Psoas muscle (tissue), 8 donors: ENCODE measurements around the gene MYL12A. TPM values are rescaled to one million over a fixed set of nuclear protein-coding genes. Genes with fewer than 3 reads are reported as not detected.
A peak's percentile ranks its signal among the peaks of the same experiment; 100 is the strongest.

Experiments used
- ATAC-seq, 4 donors: fragments of 200-7000 bp; cut with Tn5 transposase; one replicate each; pipeline ENCODE4 v1.9.1; 2020; ENCODE audit warnings: moderate library complexity in 3 of 4, mild to moderate bottlenecking in 2 of 4
- DNase-seq, 2 donors: peaks; one replicate each; pipeline ENCODE4 v3.0.0-alpha.2; 2020
- H3K27ac ChIP-seq: fragments of 200-600 bp; one replicate; pipeline ENCODE4 v1.8.0; 2022
- H3K27me3 ChIP-seq, 3 donors: fragments of 200-600 bp in 1 of 3; one replicate each; pipeline versions ENCODE4 v1.6.1 to v1.8.0; 2013 to 2022; ENCODE audit warnings: low read length in 2 of 3, mild to moderate bottlenecking in 2 of 3, moderate library complexity in 1 of 3; ENCODE audit not compliant: insufficient read depth in 3 of 3
- H3K36me3 ChIP-seq, 2 donors: fragments of 200-600 bp in 1 of 2; one replicate each; pipeline versions ENCODE4 v1.6.1 to v1.8.0; 2013 to 2022; ENCODE audit warnings: low read depth in 1 of 2, mild to moderate bottlenecking in 1 of 2, moderate library complexity in 1 of 2; ENCODE audit not compliant: insufficient read depth in 1 of 2
- H3K4me1 ChIP-seq: fragments of 200-600 bp; one replicate; pipeline ENCODE4 v1.8.0; 2022
- H3K4me3 ChIP-seq: fragments of 200-600 bp; one replicate; pipeline ENCODE4 v1.8.0; 2022; ENCODE audit warnings: mild to moderate bottlenecking
- H3K9me3 ChIP-seq: fragments of 200-600 bp; one replicate; pipeline ENCODE4 v1.8.0; 2022
- CTCF ChIP-seq: fragments of 200-600 bp; IDR thresholded peaks from one replicate; pipeline ENCODE4 v1.8.0; 2022; ENCODE audit warnings: antibody characterized with exemption
- WGBS, 3 donors: extraction: QIAGEN DNeasy Blood & Tissue Kit; methylation state at CpG; one replicate each; pipeline versions ENCODE4 v1.1.6 to v1.1.7; 2013; 5-methylcytosine and 5-hydroxymethylcytosine counted together
- intact Hi-C, 2 donors: fragments of 100-400 bp; cut with DNase I; formaldehyde crosslinking; loops; one replicate each; pipeline versions ENCODE4 v1.11.0 to v1.14.2; 2022
- polyA plus RNA-seq, 3 donors: library from polyadenylated mRNA; stranded (reverse); fragments of 200-250 nt; gene quantifications; one replicate each; pipeline ENCODE4 v1.2.3, GENCODE V29; 2013
- total RNA-seq, 4 donors: library from RNA; stranded (reverse); fragmentation: NEBNext Ultra II Directional in 2 of 4; extraction: Animal tissue kit (Norgen Biotek cat#: 25700) in 2 of 4; gene quantifications; one replicate each; pipeline versions ENCODE4 v1.2.1 to v1.2.4, GENCODE V29; 2021 to 2023
- donor health status: healthy with polysubstance abuse.
- donor health status: DM: no; HTN: no; CAD: no; lungs with moderate emphysema.
- donor health status: Bipolar disorder and iron deficiency.
- donor health status: healthy.
- donor health status: DM: yes; HTN: yes; CAD: no.
- donor health status: DM: no; HTN: no; CAD: no.
- donor health status: DM: no; HTN: no; CAD: no.
- donor health status: DM: yes; HTN: yes; CAD: no.

Gene MYL12A
- total and polyA plus RNA-seq, 7 donors: 957 to 3,920 (median 1,616) TPM

GRCh38 chr18:3264362-3264761, 16.8 kb downstream of the MYL12A start:
- no peak for TF ChIP-seq CTCF
- peaks cover 80% of the 10 kb centered on the region for H3K4me1 ChIP-seq
- H3K27ac ChIP-seq: peak overlapping the region; percentile 99
- H3K36me3 ChIP-seq: no peaks in the 10 kb centered on the region
- 62 to 68% (median 65%) methylated on average over 2 of the region's 2 CpGs for WGBS, 3 donors
- peak overlapping the region; percentile 91 for H3K4me3 ChIP-seq
- no peaks in the 10 kb centered on the region for H3K27me3 ChIP-seq
- no peaks in the 10 kb centered on the region for H3K9me3 ChIP-seq
- ATAC-seq (no peak), DNase-seq (no peak)
- intact Hi-C loops: loop anchor here (5.0 kb wide), 2 partner anchors 183 to 188 kb away; partner anchors contain the start of gene TGIF1 (in 1 of the 2)

- TF ChIP-seq CTCF: no peak
- 61 to 65% (median 63%) methylated on average over 3 of the region's 3 CpGs for WGBS, 3 donors
- peaks cover 80% of the 10 kb centered on the region for H3K4me1 ChIP-seq
- H3K27me3 ChIP-seq: no peaks in the 10 kb centered on the region
- no peaks in the 10 kb centered on the region for H3K9me3 ChIP-seq
- ATAC-seq: no peak
- peak overlapping the region; percentile 91 for H3K4me3 ChIP-seq
- H3K27ac ChIP-seq: no peak overlapping the region
- intact Hi-C loops: no loop called here
- no peak for DNase-seq
- no peaks in the 10 kb centered on the region for H3K36me3 ChIP-seq
Observed at GRCh38 chr18:3265564-3266033, 18.0 kb downstream of the MYL12A start.

- no peaks in the 10 kb centered on the region for H3K9me3 ChIP-seq
- no peak overlapping the region for H3K27ac ChIP-seq
- peaks cover 75% of the 10 kb centered on the region for H3K4me1 ChIP-seq
- WGBS, 3 donors: 19 to 46% (median 26%) methylated on average over 7 of the region's 7 CpGs
- H3K4me3 ChIP-seq: peak overlapping the region; percentile 13
- H3K27me3 ChIP-seq: no peaks in the 10 kb centered on the region
- ATAC-seq (peak in 3 of 4 donors; percentile 10 to 50 (median 23)), DNase-seq (peak; percentile 36 to 58)
- no peaks in the 10 kb centered on the region for H3K36me3 ChIP-seq
- intact Hi-C loops: no loop called here
- no peak for TF ChIP-seq CTCF
Observed at GRCh38 chr18:3266062-3266608, 18.5 kb downstream of the MYL12A start.

GRCh38 chr18:3268306-3268705, 20.7 kb downstream of the MYL12A start:
- intact Hi-C loops: no loop called here
- H3K4me3 ChIP-seq: no peak overlapping the region
- H3K36me3 ChIP-seq: peaks cover 0 to 7% of the 10 kb centered on the region in 2 donors
- no peak for DNase-seq
- peaks cover 70% of the 10 kb centered on the region for H3K4me1 ChIP-seq
- no peak for TF ChIP-seq CTCF
- no peak overlapping the region for H3K27ac ChIP-seq
- no peaks in the 10 kb centered on the region for H3K9me3 ChIP-seq
- H3K27me3 ChIP-seq: no peaks in the 10 kb centered on the region
- ATAC-seq: no peak
